COLO829 (cell line): ENCODE measurements around the gene ZNF281.

Experiments used
- DNase-seq: peaks from one replicate; pipeline ENCODE4 v3.0.0; 2012; ENCODE audit warnings: low spot score

ZNF281 gene

DNA sequence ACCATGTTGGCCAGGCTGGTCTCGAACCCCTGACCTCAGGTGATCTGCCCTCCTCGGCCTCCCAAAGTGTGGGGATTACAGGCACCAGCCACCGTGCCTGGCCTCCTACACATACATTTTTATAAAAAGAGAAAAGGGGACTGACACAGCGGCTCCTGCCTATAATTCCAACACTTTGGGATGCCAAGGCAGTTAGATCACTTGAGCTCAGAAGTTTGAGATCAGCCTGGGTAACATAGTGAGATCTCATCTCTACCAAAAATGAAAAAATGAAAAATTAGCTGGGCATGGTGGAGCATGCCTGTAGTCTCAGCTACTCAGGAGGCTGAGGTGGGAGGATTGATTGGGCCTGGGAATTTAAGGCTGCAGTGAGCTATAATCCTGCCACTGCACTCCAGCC is 23.4 kb downstream of the ZNF281 start:
- no peak for DNase-seq

DNA sequence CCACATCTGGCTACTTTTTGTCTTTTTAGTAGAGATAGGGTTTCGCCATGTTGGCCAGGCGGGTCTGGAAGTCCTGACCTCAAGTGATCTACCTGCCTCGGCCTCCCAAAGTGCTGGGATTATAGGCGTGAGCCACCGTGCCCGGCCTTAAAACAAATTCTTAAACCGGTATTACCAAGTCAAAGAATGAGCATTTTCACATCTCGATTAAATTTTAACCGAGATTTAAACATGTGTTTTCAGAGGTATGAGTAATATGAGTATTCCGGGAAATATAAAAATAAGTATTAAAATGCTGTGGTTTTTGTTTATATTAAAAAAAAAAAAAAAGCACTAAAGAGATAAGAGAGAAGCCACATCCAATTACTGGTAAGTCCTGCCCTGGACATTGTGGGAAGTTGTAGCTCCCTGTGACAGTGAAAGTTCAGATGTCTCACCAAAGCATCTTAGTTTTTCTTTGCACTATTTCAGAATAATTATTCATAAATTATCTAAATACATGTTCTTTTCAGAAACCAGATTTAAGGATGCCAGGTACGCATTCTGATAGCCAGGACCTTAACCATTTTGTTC is 24.9 kb downstream of the ZNF281 start:
- no peak for DNase-seq

DNA sequence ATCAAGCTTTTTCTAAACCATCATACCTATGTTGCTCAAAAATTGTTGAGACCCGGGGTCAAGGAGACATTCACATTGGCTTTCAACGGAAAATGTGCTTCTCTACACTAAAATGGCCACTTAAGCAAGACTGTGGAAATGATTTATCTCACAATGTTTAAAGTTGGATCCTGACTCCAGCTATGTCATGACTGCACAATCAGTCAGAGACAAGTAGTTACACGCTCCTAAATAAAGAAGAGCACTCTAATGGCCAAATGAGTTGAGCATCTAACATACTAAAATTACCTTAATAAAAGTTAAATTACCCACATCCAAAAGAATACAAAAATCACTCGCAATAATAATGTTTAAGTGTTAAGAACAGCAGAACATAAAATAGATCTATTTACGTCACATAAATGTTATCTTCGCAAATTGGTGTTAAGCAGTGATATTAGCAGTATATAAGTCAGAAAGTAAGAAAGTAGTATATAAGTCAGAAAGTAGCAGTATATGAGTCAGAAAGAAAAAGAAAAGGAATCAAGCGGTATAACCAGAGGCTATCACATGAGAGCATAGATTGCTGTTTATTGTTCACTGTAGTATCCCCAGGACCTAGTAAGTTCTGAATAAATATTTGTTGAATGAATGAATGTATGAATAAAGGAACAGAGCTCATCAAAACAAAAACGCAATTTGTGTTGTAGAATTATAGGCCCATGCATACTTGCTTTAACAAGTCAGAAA is 28.4 kb downstream of the ZNF281 start:
- DNase-seq: peak; percentile 48

DNA sequence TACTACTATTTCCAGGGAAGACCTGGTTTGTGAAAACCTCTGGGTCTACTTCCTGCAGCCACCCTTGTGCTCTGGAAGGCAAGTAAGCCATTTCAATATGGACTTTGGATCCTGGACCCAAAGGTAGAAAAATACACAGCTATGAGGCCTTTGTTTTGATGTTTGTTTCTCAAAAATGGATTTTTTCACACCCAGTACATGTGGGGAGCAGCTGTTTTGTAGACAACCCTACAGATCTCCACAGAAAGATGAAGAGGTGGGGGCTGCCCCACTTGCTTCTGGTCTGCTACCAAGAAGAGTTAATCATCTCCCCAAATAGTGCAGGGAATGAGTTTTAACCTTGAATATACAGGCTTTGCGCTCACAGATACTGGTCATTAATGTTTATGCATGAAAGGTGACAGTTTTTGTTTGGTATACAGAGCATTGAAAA is 29.2 kb downstream of the ZNF281 start:
- DNase-seq: no peak

DNA sequence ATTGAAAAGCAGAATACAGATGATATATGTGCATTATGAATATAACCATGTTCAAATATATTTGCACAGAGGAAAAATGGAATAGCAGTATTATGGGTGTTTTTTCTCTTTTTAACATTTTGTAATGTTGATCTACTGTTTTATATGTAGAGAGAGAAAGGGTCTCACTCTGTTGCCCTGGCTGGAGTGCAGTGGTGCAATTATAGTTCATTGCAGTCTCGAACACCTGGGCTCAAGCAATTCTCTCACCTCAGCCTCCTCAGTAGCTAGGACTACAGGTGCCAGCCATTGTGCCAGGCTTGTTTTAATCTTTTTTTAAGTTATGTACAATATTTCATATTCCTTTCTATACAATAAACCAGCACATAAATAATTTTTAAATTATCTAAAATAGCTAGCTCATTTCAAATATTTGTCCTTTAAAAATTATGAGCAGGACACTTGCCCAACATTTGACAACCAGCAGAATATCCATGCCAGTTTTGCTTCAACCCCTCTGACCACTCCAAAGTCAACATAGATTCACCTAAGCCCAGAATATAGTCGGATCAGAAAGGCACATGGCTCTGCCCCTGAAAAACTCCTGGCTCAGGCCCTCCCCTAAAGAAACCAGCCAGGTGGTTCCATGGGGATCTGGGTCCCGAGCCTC is 29.8 kb downstream of the ZNF281 start:
- no peak for DNase-seq

DNA sequence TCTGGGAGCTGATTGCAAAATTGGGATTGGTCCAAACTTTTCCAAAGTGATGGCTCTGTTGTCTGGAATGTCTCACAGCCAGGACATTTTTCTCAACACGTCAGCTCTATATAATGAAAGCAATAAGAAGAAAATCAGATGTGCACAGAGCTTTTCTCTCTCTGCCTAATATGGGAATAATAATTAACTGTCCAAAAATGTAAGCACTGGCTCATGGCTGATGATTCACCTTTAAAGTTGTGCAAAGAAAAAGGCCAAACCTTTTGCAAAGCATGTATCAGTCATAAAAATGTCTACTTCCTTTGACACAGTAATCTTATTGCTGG is 30.4 kb downstream of the ZNF281 start:
- DNase-seq: peak; percentile 18

DNA sequence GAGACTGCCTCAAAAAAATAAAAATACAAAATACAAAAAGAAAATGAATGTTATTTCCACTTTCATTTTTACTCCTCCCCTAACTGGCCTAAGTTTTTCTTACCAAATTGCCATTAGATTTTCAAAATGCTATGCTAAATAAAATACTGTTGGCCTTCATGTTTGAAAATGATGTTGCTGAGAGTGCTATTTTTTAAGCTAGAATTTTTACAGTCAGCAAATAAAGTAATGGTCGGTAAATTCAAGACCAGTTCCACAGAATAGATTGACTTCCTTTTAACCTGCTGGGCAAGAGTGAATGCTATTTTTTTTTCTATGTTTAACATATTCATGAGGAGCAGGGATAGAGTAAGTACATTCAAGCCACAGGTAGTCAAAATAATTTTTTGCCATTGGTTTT is 31.7 kb downstream of the ZNF281 start:
- DNase-seq: no peak

DNA sequence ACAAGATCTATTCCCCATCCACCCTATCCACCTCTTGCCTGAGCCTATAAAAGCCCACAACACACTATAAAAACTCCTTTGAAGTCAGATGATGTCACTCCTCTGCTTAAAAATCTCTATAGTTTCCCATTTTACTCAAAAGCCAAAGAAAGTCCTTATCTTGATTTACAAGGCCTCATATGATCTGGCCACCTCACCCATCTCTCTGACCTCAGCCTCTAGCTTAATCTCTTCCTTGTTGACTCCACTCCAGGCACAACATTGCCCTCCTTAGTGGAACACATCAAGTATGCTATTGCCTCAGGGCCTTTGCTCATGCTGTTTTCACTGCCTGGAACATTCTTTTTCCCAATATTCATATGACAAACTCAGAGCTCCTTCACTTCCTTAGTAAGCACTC is 33.3 kb downstream of the ZNF281 start:
- DNase-seq: no peak

DNA sequence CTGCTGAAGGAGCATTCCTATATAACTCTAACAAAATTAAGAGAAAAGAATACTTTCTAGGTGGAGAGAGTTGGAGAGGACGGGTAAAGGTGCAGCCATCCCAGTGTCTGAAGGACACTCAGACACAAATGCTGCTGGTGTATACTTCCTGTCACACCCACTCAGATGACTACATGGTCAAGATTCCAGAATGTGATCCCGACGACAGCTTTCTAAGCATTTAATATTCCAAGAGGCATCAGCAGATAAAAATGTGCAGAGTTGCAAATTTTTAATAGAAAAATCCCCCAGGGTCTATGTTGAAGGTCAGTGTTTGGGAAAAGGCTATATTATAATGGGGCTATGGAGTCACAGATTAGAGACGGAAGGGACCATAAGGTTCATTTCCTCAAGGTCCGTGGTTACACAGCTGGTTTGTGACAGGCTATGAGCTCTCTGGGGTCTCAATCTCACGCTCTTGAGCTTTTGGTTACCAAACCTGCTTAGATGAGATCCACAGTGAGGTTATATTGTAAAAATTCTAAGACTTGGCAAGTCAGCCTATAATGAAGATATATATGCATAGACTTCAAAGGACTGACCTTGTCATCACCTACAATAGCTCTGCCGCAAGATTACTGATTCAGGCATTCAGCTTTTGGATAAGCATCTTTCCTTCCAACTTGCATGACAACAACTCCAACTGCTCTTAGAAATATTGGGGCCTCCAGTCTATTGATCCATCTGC is 35.1 kb downstream of the ZNF281 start:
- DNase-seq: peak; percentile 37

DNA sequence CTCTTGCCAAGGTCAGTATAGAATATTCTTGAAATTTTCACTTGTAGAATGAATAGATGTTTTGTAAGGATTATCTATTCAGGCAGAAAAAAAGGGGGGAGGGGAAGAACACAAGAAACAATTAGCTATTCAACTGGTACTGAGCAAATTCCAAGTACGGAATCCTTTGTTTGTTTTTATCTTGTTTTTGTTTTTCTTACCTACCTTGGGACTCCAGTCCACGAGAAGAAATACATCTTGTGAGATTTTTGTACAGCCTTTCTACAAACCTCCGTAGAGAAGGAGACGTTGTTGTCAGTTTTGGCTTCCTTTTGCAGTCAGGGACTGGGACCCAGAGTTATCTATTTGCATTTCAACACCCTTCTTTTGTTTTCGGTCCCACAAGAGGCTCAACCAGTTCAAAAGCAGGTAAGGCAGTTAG is 36.0 kb downstream of the ZNF281 start:
- peak; percentile 88 for DNase-seq

DNA sequence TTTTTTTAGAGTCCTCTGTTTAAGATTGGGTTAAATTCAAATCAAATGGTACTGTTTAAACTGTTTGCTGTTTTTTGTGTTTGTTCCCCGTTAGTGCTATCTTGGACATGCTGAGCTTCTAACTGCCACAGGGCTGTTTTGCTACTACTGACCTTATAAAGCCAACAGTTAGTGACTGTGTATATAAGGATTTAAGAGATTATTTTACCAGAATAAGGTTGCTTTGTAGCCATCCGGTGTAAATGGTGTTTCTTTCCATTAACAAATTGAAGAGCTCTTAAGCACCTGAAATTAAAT is 37.0 kb downstream of the ZNF281 start:
- no peak for DNase-seq

DNA sequence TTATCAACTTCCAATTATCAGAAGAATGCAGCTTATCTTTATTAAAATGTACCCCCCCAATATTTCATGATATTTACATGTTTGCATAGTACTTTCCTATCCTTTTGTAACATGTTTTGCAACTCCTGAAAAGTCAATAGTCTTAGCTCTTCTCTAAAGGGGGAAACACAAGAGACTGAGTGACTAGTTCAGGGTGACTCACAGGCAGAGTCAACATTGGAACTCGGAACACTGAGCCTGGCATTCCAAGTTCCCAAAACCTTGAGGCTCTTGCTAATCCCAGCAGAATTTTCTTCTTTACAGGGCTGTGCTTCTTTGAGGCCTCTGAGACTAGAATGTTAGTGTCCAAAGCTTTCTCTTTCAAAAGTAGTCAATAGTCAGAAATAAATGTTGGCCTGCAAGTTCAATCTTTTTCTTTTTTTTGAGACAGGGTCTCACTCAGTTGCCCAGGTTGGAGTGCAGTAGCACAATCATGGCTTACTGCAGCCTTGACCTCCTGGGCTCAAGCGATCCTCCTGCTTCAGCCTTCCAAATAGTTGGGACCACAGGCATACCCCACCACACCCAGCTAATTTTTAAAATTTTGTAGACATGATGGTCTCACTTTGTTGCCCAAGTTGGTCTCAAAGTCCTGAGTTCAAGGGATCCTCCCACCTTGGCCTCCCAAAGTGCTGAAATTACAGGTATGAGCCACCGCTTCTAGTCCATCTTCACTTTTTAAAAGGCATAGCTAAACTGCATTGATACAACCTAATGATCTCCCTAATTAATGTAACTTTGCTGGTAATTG is 37.5 kb downstream of the ZNF281 start:
- no peak for DNase-seq

DNA sequence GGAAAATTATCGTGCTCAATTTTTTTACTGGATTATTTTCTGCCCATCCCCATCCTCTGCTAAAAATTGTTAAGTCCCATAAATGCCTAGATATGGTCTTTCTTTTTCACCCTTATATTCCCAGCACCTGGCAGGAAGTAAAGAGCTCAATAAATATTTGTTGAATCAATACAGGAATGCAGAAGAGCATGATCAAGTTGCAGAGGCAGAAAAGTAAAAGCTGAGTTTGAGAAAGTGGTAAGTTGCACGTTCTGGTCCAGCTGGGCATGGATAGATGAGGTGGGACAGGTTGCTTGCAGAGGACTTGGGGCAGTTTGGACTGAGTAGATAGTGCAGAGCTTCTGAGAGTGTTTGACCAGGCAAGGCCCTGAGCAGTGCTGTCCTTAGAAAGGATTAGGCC is 40.1 kb downstream of the ZNF281 start:
- no peak for DNase-seq

DNA sequence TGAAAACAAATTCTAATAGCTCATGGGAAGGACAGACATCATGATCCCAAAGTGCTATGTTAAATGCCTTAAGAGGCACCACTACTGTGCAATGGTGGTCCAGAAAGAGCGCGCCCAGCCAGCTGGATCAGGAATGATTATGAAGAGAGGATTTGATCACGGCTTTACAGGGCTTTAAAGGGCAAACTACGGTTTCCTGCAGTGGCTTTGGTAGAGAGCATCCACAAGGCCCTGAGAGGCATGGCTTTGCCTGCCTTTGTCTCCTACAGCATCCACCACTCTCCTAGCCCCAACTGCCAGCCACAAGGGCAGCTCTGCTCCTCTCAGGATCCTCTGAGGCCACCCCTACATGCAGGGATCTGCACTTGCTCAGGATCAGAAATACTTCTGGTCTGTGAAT is 40.7 kb downstream of the ZNF281 start:
- no peak for DNase-seq

DNA sequence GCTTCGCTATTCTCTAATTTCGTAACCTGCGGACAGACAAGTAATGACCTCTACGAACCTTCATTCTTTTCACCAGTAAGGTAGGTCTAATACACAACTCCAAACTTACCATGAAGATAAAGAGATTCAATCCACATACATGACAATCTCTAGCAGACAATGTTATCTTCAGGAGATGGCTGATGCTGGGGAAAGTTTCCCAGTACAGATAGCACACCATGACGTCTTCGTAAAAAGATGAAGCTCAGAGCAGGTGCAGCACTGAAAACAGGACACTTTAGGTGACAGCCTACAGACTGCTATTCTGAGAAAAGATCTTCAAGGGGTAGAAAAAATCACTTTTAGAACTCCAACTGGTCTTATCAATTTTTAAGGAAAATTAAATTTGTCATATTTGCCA is 41.3 kb downstream of the ZNF281 start:
- DNase-seq: no peak

DNA sequence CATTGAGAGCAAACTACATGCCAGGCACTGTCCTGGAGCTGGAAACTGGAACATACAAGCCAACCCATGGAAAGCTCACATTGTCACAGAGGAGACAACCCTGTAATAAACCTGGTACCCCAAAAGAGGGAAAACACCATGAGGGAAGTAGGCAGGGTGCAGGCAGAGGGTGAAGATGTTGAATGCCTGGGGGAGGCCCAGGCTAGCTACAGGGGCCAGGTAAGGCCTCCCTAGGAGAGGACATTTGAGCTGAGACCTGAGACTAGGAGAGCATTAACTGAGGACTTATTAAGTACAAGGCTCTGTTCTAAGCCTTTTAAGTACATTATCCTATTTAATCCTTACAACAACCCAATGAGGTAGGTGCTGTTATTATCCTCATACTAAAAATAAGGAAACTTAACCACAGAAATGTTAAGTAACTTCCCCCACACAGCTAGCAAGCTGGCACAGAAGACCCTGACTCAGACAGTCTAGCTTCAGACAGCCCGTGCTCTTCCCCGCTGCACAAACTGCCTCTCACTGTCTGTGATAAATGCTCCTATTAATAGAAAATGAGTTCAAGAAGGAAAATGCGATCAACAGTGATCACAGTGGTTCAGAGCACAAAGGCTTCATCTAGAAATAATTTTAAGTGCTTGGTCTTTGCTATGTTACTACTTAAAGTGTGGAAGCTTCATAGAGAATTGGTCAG is 41.8 kb downstream of the ZNF281 start:
- DNase-seq: no peak

DNA sequence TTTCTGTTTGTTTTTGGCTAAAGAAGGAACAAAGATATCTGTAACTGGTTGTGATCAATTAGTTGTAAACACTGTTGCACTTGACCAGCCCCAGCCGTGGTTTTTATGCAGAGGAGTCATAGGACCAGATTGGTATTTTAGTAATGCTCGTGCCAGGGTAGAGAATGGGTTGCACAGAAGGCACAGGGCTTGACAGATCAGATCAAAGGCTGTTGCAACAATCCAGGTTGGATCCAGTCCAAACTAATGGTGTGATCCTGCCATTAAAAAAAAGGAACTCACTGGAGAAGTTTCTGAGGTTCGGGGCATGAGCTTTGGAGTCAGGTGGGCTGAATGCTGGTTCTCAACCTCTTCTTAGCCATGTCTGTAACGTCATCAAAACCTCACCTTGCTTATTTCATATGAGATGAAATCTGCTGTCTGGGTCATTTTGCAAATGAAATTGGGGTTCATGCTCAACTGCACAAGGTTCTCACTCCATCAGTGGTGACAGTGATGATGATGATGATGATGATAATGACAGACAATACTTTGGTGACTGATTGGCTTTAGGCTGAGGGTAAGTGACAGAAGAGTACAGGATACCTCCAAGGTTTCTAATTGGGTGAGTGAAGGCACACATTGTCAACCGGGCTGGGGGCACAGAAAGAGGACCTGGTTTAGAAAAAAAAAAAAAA is 43.1 kb downstream of the ZNF281 start:
- no peak for DNase-seq

DNA sequence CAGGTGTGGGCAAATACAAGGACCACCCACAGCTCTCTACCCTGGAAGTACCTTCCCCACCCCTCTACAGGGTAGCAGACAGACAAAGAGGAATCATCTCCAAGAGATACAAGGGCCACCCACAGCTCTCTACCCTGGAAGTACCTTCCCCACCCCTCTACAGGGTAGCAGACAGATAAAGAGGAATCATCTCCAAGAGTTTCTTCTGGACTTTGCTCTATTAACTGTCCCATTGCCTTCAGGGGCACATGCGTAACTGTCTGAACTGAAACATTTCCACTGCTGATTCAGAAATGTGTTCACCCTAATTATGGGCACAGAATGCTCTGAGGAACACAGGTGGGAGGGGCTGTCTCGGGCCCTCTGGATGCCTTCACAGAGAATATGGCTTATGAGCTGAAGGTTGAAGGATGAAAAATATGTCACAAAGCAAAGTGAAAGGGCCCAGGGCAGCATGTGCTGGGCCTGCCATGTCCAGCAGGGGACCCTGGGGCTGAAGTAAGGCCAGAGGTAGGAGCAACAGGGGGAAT is 43.9 kb downstream of the ZNF281 start:
- DNase-seq: no peak

DNA sequence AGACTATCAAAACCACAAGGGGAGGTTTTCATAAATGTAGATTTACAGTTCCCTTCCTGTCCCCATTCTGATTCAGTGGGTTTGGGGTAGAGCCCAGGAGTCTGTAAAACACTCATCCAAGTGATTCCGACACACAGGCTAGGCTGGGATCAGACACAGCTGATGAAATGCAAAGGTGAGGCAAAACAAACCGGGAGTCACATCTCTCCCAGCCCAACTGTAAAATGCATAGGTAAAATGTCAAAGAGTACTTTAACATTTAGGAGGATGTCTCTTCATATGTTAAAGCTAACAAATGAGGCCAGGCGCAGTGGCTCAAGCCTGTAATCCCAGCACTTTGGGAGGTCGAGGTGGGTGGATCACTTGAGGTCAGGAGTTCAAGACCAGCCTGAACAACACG is 45.0 kb downstream of the ZNF281 start:
- no peak for DNase-seq

DNA sequence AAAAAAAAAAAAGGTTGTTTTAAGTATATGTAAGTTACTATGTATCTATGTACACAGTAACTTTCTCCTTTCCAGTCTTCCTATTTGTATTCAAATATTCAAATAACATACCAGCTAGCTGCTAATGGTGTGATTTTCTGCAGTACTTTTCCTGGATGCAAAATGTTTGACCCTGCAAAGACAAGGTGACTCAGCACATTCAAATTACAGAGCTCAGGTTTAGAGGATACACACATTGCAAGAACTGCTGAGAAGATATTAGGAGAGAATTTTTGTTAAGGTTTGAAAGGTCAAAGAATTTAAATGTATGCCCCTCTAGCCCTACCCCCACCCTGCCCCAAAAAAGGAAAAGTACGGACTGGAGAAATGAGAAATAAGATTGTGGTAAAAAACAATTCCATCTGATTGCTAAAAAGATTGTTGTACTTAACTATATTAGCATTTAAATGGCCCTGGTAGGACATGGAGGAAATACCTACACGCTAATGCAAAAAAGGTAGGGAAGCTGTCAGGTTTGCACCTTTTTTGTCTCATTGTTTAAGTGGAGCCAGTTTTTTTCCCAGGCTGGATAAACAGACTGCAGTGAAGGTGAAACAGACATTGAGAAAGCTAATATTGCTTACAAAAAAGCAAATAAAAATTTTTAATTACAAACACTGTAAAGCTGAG is 45.6 kb downstream of the ZNF281 start:
- no peak for DNase-seq
